Spleen (tissue), 7 donors: ENCODE data around the gene HTR4.

Source experiments
- CTCF ChIP-seq, 11 experiments: fragments of 200-600 bp in 7 of 11; fragments of 450-650 bp in 4 of 11; sonication (generic) in 4 of 11; IDR thresholded peaks in 8 of 11; conservative IDR thresholded peaks in 3 of 11; 1 replicate in 7 of 11; 2 replicates in 4 of 11; pipeline versions ENCODE4 v1.4.0 to v1.8.0; 2016 to 2021; ENCODE audit warnings: antibody characterized with exemption in 11 of 11, inconsistent platforms in 4 of 11, mild to moderate bottlenecking in 1 of 11
- POLR2A ChIP-seq, 3 donors: fragments of 450-650 bp; IDR thresholded peaks; one replicate each; pipeline ENCODE4 v1.5.1; 2017; ENCODE audit warnings: antibody characterized with exemption in 3 of 3, mild to moderate bottlenecking in 1 of 3
- donor health status: DM: no; HTN: no; CAD: no; lungs with moderate emphysema.
- donor health status: DM: no; HTN: no; CAD: no.
- donor health status: DM: no; HTN: no; CAD: no.

GRCh38 chr5:148445578-148445977 is 208.7 kb downstream of the HTR4 start:
- no peak for TF ChIP-seq CTCF (IDR thresholded peaks at IDR 0.05 in 8 of 11, conservative IDR thresholded peaks at IDR 0.05 in 3 of 11)
- TF ChIP-seq POLR2A (IDR thresholded peaks at IDR 0.05): no peak
